HepG2 (cell line): Measurements from ENCODE around the gene NUP88. TPM values are rescaled to one million over a fixed set of nuclear protein-coding genes. Genes with fewer than 3 reads are reported as not detected.
A peak's percentile ranks its signal among the peaks of the same experiment; 100 is the strongest.

Experiments
- ATAC-seq: fragments of 200-7000 bp; cut with Tn5 transposase; 3 replicates; pipeline ENCODE4 v1.9.1; 2020; ENCODE audit warnings: mild to moderate bottlenecking, moderate library complexity
- BruUV-seq: library from RNA; stranded (reverse); fragments of 400-500 nt; replicated peaks from 2 replicates; lab custom pipeline; 2021; lab: Mats Ljungman, UMichigan
- CTCF ChIA-PET: fragments of 300-600 bp; formaldehyde crosslinking; extraction: SDS; loops from one replicate; lab custom pipeline; 2021; ENCODE audit warnings: low total read pairs, inconsistent platforms, low intra/inter-chr PET ratio; lab: Yijun Ruan, JAX
- POLR2A ChIA-PET: fragments of 350-600 bp; sonication (Branson Sonifier 250); formaldehyde crosslinking; loops from one replicate; lab custom pipeline; 2020; ENCODE audit warnings: antibody characterized with exemption, inconsistent platforms; lab: Yijun Ruan, JAX
- DNase-seq: peaks from one replicate; pipeline ENCODE4 v3.0.0-alpha.2; 2015; ENCODE audit warnings: low spot score
- FAIRE-seq: peaks from 3 replicates; lab custom pipeline; 2011; peaks lifted over from hg19 to GRCh38; lab: Jason Lieb, UNC
- H2AFZ ChIP-seq: one replicate; pipeline ENCODE4 v1.6.1; 2011; ENCODE audit warnings: low read length, inconsistent platforms
- H3K27ac ChIP-seq: fragments of 300-600 bp; 3 replicates; pipeline ENCODE4 v1.8.0; 2011; ENCODE audit warnings: mixed run types, mild to moderate bottlenecking, mixed read lengths, low read length, inconsistent platforms; ENCODE audit not compliant: insufficient read depth; ENCODE audit errors: extremely low read length
- H3K27me3 ChIP-seq, 2 experiments: fragments of 200-600 bp in 1 of 2; 2 replicates in 1 of 2; 3 replicates in 1 of 2; pipeline versions ENCODE4 v1.6.0 to v1.8.0; 2011; ENCODE audit warnings: low read length in 2 of 2, mild to moderate bottlenecking in 2 of 2, moderate library complexity in 2 of 2, inconsistent platforms in 1 of 2; ENCODE audit not compliant: insufficient read depth in 2 of 2, control insufficient read depth in 1 of 2
- H3K36me3 ChIP-seq, 2 experiments: fragments of 200-600 bp in 1 of 2; replicated peaks in 1 of 2; 2 replicates in 1 of 2; 3 replicates in 1 of 2; pipeline versions ENCODE4 v1.5.1 to v1.8.0; 2011; ENCODE audit warnings: low read length in 2 of 2, inconsistent platforms in 1 of 2; ENCODE audit not compliant: insufficient read depth in 2 of 2, control insufficient read depth in 1 of 2
- H3K4me1 ChIP-seq: 2 replicates; pipeline ENCODE4 v1.5.1; 2012; ENCODE audit warnings: low read length, inconsistent platforms; ENCODE audit not compliant: insufficient read depth
- H3K4me2 ChIP-seq: 2 replicates; pipeline ENCODE4 v1.6.0; 2011; ENCODE audit warnings: low read depth, low read length, inconsistent platforms
- H3K4me3 ChIP-seq, 3 experiments: fragments of 200-600 bp in 1 of 3; sonication (generic), shearing (Covaris generic) in 1 of 3; replicated peaks in 1 of 3; 2 replicates each; pipeline ENCODE4 v1.5.1; 2011 to 2016; ENCODE audit warnings: low read length in 3 of 3, inconsistent platforms in 2 of 3, low read depth in 2 of 3, mild to moderate bottlenecking in 2 of 3, control low read depth in 1 of 3, mixed read lengths in 1 of 3; ENCODE audit not compliant: insufficient read depth in 1 of 3
- H3K79me2 ChIP-seq: one replicate; pipeline ENCODE4 v1.6.1; 2011; ENCODE audit warnings: low read length, inconsistent platforms; ENCODE audit not compliant: insufficient read depth
- H3K9ac ChIP-seq: 2 replicates; pipeline ENCODE4 v1.6.0; 2011; ENCODE audit warnings: mild to moderate bottlenecking, low read depth, low read length, inconsistent platforms; ENCODE audit not compliant: insufficient read depth
- H3K9me3 ChIP-seq: 2 replicates; pipeline ENCODE4 v1.5.1; 2012; ENCODE audit warnings: mild to moderate bottlenecking, low read length
- H4K20me1 ChIP-seq: 2 replicates; pipeline ENCODE4 v1.6.0; 2011; ENCODE audit warnings: inconsistent platforms, mild to moderate bottlenecking, low read length, moderate library complexity; ENCODE audit not compliant: insufficient read depth
- ARNT2 ChIP-seq: sonication (generic); formaldehyde crosslinking; IDR thresholded peaks from 2 replicates; pipeline ENCODE4 v1.8.0; 2022; ENCODE audit warnings: mild to moderate bottlenecking, low read depth, missing genetic modification reagents, moderate library complexity
- CAMTA2 ChIP-seq: sonication (generic); formaldehyde crosslinking; IDR thresholded peaks from 2 replicates; pipeline ENCODE4 v1.4.0; 2020; ENCODE audit warnings: mild to moderate bottlenecking, missing genetic modification reagents, borderline replicate concordance
- CHCHD3 ChIP-seq: sonication (generic); formaldehyde crosslinking; IDR thresholded peaks from 2 replicates; pipeline ENCODE4 v1.8.0; 2022; ENCODE audit warnings: mild to moderate bottlenecking, missing genetic modification reagents, moderate library complexity
- HNF4A ChIP-seq: sonication (generic); formaldehyde crosslinking; IDR thresholded peaks from 2 replicates; pipeline ENCODE4 v1.4.0; 2020; ENCODE audit warnings: missing genetic modification reagents
- MAFF ChIP-seq: IDR thresholded peaks from 2 replicates; pipeline ENCODE4 v1.6.1; 2011; ENCODE audit warnings: low read depth, low read length, improper control_type of control experiment
- MAFK ChIP-seq, 2 experiments: IDR thresholded peaks in 1 of 2; conservative IDR thresholded peaks in 1 of 2; 2 replicates each; pipeline ENCODE4 v1.6.1; 2011; ENCODE audit warnings: improper control_type of control experiment in 2 of 2, low read length in 2 of 2
- SNRNP70 ChIP-seq: fragments of 200-400 bp; formaldehyde crosslinking; IDR thresholded peaks from 2 replicates; pipeline ENCODE4 v1.6.1; 2017; ENCODE audit warnings: mild to moderate bottlenecking, low read depth, low read length, moderate library complexity
- ZFP41 ChIP-seq: sonication (generic); formaldehyde crosslinking; IDR thresholded peaks from 2 replicates; pipeline ENCODE4 v1.4.0; 2020; ENCODE audit warnings: mild to moderate bottlenecking, missing genetic modification reagents, borderline replicate concordance
- WGBS: methylation state at CpG from one replicate; pipeline ENCODE4 v1.1.6; 2017; ENCODE audit warnings: low lambda C conversion rate; 5-methylcytosine and 5-hydroxymethylcytosine counted together
- in situ Hi-C: cut with HindIII; loops from 2 replicates; pipeline ENCODE4 v1.10.0; 2017; ENCODE audit warnings: low pct_unique_long_range_greater_than_20kb; ENCODE audit not compliant: extremely low pct_ligation_motif_present
- intact Hi-C: fragments of 100-400 bp; cut with micrococcal nuclease; formaldehyde crosslinking; loops from one replicate; pipeline ENCODE4 v1.10.0; 2022; ENCODE audit not compliant: unreplicated experiment
- polyA plus RNA-seq, 8 experiments: library from polyadenylated mRNA; depleted of rRNA in 3 of 8; stranded (reverse) in 7 of 8; unstranded in 1 of 8; fragments of >200 nt; fragmentation: Illumina TruSeq in 4 of 8; extraction: Trizol in 4 of 8; gene quantifications; 2 replicates each; pipeline versions ENCODE4 v1.2.1 to v1.2.3, GENCODE V29; 2011 to 2016; ENCODE audit warnings: low read depth in 4 of 8, missing spikeins in 1 of 8, mixed read lengths in 1 of 8; ENCODE audit not compliant: insufficient read depth in 1 of 8
- total RNA-seq, 5 experiments: library from RNA; depleted of rRNA; stranded (reverse); fragments of >200 nt; fragmentation: Illumina TruSeq; extraction: Trizol; gene quantifications; 2 replicates each; pipeline ENCODE4 v1.2.3, GENCODE V29; 2016; ENCODE audit warnings: low read depth in 1 of 5
- TF ChIP-seq, protein P1 (sequence below): IDR thresholded peaks from 2 replicates; pipeline ENCODE4 v1.6.1; 2016; ENCODE audit warnings: missing compliant biosample characterization, missing genetic modification reagents, borderline replicate concordance

Gene NUP88
- total and polyA plus RNA-seq, 2 of the 13 experiments (the other 11 are each of a cell fraction or from before 2014, with no cell fraction given), result 48.2 to 130 TPM

DNA sequence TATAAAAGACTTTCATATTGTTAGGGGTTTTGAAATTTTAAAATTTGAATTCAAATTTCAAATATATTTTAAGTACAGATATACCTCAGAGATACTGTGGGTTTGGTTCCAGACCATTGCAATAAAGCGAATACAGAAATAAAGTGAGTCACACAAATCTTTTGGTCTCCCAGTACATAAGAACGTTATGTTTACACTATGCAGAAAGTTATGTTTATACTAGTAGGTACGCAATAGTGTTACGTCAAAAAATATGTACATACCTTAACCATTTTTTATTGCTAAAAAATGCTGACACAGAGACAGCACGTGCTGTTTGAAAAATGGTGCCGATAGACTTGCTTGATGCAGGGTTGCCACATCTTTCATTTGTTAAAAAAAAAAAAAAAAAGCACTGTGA lies 19.7 kb downstream of the NUP88 start:
- Histone ChIP-seq H3K9me3 (no peaks in the 10 kb centered on the region), H3K36me3 (peaks cover 18 to 63% of the 10 kb centered on the region in 2 experiments), H3K9ac (no peak overlapping the region), H2AFZ (no peak overlapping the region), H3K27ac (no peak overlapping the region), H3K27me3 (no peaks in the 10 kb centered on the region), H3K79me2 (peaks cover 2% of the 10 kb centered on the region), H3K4me3 (no peak overlapping the region), H3K4me2 (no peak overlapping the region), H3K4me1 (peaks cover 3% of the 10 kb centered on the region), H4K20me1 (no peaks in the 10 kb centered on the region)
- intact Hi-C loops (no loop called here), in situ Hi-C loops (no loop called here)
- ChIA-PET CTCF (no interaction called here), POLR2A (interaction anchor here (0.7 kb wide), 1 partner anchor 34 kb away, joined by 4 read pairs; no protein-coding TSS in a partner anchor)
- WGBS, result 95% methylated on average over 6 of the region's 6 CpGs
- BruUV-seq, result no TSS peak
- no peak for ATAC-seq
- no peak for FAIRE-seq
- TF ChIP-seq SNRNP70 (no peak), MAFF (peak; percentile 22; the same call in 1 of the 2 replicates), MAFK (conservative IDR thresholded peaks at IDR 0.05 in 1 of 2, IDR thresholded peaks at IDR 0.05 in 1 of 2; ENCODE audit: low read length in 2 of 2) (peak in 1 of 2 experiments; percentile 30; a peak in 2 of 4 replicates), ZFP41 (no peak)
- DNase-seq, result no peak

- Histone ChIP-seq H4K20me1 (no peaks in the 10 kb centered on the region), H3K9me3 (no peaks in the 10 kb centered on the region), H3K9ac (no peak overlapping the region), H3K79me2 (no peaks in the 10 kb centered on the region), H3K4me3 (no peak overlapping the region), H3K27ac (no peak overlapping the region), H2AFZ (no peak overlapping the region), H3K4me1 (no peaks in the 10 kb centered on the region), H3K27me3 (no peaks in the 10 kb centered on the region), H3K4me2 (no peak overlapping the region), H3K36me3 (peaks cover 19 to 62% of the 10 kb centered on the region in 2 experiments)
- no TSS peak for BruUV-seq
- intact Hi-C loops (no loop called here), in situ Hi-C loops (no loop called here)
- POLR2A ChIA-PET, result no interaction called here
- TF ChIP-seq ARNT2 (CRISPR knock-in tag), result no peak
- no peak for TF ChIP-seq CHCHD3
- no peak for TF ChIP-seq HNF4A
- TF ChIP-seq CAMTA2 (CRISPR knock-in tag), result no peak
- TF ChIP-seq, protein P1, sequence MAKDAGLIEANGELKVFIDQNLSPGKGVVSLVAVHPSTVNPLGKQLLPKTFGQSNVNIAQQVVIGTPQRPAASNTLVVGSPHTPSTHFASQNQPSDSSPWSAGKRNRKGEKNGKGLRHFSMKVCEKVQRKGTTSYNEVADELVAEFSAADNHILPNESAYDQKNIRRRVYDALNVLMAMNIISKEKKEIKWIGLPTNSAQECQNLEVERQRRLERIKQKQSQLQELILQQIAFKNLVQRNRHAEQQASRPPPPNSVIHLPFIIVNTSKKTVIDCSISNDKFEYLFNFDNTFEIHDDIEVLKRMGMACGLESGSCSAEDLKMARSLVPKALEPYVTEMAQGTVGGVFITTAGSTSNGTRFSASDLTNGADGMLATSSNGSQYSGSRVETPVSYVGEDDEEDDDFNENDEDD, result no peak
- no peak for DNase-seq
- FAIRE-seq, result no peak
- over 99% methylated on average over 2 of the region's 2 CpGs for WGBS
- ATAC-seq, result no peak
- CTCF ChIA-PET, result no interaction called here
These were observed 22.9 kb downstream of the NUP88 start for GRCh38 chr17:5396612-5397011.
